Right forelimb (tissue), 1 donor: Measurements from ENCODE around the gene PLCL1.

Source experiments
- DNase-seq: peaks from one replicate; pipeline ENCODE4 v3.0.0-alpha.2; 2018

The PLCL1 gene

DNA sequence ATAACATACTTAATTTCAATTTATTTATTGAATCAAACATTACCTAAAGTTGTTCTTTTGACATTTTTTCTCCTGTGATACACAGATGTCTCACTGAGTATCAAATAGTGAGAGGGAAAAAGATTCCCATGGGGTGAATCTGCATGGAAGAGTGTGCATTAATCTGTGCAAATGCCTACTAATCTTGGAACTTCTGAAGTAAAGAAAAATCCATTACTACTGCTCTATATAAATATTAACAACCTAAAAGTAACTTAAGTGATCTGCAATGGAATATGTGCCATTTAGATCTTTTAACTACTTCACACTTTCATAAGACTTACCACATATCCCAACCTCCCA lies 125.5 kb downstream of the PLCL1 start:
- DNase-seq: no peak

DNA sequence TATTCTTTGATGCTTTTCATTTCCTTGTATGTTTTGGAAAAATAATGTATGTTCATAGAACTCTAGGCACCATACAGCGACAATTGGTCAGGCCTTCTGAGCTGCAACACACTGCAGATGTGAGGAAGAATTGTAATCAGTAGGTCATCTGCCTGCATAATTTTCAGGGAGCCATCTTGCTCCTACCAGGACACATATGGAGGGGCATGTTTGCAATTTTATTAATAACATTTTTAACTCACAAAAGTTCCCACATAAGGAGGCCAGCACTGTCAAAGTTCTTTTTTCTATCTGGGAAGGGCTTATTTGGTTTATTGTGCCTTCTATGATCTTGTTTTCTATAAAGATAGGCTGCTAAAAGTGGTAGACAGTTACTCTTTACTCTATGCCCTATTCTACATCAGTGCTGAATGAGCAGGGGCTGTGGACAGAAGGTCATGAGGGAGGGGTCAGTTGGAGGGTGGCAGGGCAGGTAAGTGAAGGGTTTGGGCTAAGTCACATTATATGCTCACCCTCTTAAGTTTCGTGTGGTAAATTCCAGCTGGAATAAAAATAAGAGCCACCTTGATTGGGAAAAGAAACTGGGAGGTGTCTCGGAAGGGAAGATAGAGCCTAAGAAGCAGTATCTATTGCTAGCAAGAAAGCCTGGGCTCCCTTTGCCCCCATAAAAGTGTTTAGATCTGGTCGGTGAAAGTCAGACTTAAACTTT lies 126.3 kb downstream of the PLCL1 start:
- DNase-seq: no peak

GRCh38 chr2:197931661-197932312 lies 127.4 kb downstream of the PLCL1 start:
- no peak for DNase-seq

DNA sequence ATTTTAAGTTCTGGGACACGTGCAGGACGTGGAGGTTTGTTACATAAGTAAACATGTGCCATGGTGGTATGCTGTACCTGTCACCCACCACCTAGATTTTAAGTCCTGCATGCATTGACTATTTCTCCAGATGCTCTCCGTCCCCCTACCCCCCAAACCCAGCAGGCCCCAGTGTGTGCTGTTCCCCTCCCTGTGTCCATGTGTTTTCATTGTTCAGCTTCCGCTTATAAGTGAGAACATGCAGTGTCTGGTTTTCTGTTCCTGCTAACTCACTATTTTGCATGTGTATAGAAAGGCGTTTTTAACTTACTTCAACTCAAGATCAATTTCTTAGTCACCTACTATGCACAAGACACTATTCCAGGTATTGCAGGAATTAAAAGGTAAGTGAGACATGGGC lies 128.0 kb downstream of the PLCL1 start:
- no peak for DNase-seq

GRCh38 chr2:197934261-197934933 lies 130.0 kb downstream of the PLCL1 start:
- DNase-seq: no peak

DNA sequence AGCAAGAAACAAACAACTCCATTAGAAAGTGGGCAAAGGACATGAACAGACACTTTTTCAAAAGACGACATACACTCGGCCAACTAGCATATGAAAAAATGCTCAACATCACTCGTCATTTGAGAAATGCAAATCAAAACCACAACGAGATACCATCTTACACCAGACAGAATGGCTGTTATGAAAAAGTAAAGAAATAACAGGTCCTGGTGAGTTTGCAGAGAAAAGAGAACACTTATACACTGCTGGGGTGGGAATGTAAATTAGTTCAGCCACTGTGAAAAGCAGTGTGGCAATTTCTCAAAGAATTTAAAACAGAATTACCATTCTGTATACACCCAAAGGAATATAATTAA lies 130.5 kb downstream of the PLCL1 start:
- no peak for DNase-seq

DNA sequence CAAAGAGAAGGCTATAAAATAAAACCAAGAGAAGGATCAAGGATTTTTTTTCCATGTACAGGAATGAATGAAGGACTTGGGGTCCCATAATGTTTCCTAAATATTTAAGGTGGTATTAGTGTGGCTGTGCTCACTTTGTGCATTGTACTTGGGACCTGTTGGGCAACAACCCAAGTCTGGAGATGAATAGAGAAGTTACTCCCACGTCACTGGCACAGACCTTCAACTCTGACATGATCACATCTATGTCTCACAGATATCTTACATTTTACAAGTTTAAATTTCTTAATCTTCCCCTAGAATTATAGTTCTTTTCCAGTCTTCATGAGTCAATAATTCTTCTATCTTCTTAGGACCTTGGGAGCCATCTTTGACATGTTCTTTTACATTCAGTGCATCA lies 133.4 kb downstream of the PLCL1 start:
- no peak for DNase-seq

DNA sequence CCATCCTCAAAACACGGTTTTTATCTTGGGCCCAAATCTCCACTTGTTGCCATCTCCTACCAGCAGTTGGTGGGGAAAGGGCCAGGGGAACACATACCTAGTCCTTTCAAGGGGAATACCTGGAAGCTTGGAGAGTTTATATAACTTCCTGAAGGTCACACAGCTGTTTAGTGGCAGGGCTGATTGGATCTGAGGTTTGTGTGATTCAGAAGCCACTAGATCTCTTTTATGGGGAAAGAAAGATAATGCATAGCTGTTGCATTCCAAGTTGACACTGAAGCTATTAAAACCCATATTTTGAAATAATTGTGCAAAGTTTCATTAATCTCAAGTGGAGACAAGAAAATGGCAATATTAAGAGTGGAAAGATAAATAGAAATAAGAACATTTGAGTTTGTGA lies 134.2 kb downstream of the PLCL1 start:
- DNase-seq: no peak

GRCh38 chr2:197939787-197940186 lies 135.4 kb downstream of the PLCL1 start:
- DNase-seq: no peak

DNA sequence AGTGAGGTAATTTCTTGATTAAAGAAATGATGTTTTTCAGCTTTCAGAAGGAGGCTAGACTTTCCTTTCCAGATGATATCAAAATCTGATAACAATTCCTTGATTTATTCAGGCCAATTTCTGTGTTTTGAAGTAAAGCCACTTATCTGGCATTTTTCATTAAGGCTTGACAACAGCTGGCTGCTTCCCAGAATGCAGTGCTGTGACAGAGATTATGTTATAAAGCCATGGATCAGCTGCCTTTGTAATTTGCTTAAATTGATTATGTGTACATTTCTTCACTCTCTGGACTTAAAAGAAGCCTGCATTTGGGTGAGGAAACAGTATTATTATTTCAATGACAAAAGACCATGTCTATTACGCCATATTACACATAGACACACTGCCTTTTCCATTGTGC lies 136.0 kb downstream of the PLCL1 start:
- DNase-seq: no peak

GRCh38 chr2:197941715-197942114 lies 137.3 kb downstream of the PLCL1 start:
- DNase-seq: no peak

DNA sequence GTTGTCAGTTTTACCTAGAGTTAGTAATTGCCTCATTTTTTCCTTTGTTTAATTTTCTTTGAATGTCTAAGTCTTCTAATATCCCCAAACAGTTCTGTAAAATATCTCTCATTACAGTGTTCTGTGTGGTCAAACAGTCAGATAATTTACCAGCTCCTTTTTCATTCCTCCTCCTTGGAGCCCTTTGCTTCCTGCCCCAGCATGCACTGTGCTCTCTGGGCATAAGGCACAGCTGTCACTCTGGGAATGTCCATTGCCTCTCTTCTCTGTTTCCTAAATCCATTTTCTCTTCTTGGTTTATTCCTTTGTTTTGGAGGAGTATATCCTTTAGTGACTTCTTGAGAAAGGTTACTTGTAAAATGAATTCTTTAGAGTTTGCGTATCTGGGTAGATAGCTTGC lies 139.3 kb downstream of the PLCL1 start:
- DNase-seq: no peak

GRCh38 chr2:197944416-197945096 lies 140.2 kb downstream of the PLCL1 start:
- no peak for DNase-seq

DNA sequence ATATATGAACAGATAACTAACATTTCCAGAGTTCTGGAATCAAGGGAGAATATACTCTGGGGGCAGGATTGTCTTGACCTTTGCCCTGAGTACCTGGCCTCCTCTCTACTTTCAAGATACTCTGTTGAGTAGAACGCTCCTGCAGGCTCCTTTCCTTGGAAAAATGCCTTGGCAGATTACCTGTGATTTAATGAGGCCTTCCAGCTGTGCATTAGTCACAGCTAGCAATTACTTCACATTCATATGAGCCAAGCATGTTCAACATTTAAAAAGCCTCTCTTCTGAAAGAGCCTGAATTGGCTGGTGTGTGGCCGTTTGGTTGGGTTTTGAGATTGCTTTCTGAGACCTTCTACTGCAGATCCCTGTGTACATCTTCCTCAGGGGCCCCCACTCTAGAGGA lies 142.2 kb downstream of the PLCL1 start:
- no peak for DNase-seq

GRCh38 chr2:197947219-197947757 lies 142.9 kb downstream of the PLCL1 start:
- no peak for DNase-seq

- DNase-seq: no peak
Observed at GRCh38 chr2:197949224-197949623, 144.8 kb downstream of the PLCL1 start.

DNA sequence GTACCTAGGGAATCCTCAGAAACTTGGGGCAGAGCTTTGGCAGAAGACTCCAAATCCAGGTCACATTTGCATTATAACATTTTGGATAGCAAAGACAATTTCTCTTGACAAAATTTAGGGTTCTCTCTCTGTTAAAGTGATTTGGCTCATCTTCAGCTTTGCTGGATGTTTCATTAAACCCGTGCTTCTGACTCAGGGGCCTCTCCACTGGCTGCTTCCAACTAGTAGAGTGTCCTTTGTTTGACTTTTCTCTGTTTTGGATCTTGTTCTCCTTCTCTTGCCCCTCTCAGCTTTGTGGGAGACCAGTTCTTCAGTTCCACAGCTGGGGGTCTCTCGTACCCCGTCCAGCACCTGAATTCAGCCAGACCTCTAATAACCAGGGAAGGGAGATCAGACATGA lies 145.6 kb downstream of the PLCL1 start:
- no peak for DNase-seq

GRCh38 chr2:197950724-197951123 lies 146.3 kb downstream of the PLCL1 start:
- no peak for DNase-seq

DNA sequence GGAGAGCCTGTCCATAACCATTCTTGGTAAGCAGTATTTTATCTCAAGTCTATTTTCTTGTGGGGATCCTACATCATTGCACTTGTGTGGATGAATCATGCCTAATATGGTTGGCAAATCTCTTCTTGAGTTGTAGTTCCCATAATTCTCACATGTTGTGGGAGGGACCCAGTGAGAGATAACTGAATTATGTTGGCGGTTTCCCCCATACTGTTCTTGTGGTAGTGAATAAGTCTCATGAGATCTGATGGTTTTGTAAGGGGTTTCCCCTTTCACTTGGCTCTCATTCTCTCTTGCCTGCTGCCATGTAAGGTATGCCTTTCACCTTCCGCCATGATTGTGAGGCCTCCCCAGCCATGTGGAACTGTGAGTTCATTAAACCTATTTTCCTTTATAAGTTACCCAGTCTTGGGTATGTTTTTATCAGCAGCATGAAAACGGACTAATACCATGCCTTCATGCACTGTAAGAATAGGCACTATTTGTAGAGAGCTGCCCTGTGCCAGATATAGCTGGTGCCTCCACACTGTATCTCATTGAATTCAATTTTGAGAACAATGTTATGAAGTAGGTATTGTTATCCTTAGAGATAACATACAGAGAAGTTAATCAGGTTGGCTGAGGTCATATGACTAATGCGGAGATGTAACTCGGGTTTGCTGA lies 148.3 kb downstream of the PLCL1 start:
- DNase-seq: no peak

GRCh38 chr2:197954328-197954727 lies 149.9 kb downstream of the PLCL1 start:
- no peak for DNase-seq

- no peak for DNase-seq
Observed at GRCh38 chr2:197958592-197959150, 154.3 kb downstream of the PLCL1 start.

DNA sequence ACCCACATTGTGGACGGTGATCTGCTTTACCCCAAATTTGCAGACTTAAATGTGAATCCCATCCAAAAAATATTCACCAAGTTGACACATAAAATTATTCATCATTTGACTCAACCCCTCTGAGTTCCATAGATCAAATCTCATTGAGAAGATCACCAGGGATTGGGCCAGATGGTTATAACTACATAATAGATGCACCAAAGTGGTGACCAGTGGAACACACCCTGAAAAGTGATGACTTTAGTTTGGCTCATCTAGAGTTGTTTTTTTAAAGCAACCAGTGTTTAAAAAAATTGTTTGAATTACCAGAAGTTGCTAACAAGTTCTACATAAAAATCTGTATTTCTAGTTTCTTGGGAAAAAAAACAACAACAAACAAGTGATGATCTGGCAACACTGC lies 155.0 kb downstream of the PLCL1 start:
- no peak for DNase-seq

- DNase-seq: no peak
Observed at GRCh38 chr2:197960786-197961185, 156.4 kb downstream of the PLCL1 start.
